Stimulated activated naive CD8-positive, alpha-beta T cell treated with anti-CD3 and anti-CD28 coated beads, Interleukin-15, Interleukin-2, amounts not matched to agents 100 U/mL and 50 U/mL, for 24 hours (primary cell): ENCODE data around the gene GABRB2.

ENCODE experiments used
- ATAC-seq: fragments of 150-1000 bp; cut with Tn5 transposase; one replicate; pipeline ENCODE4 v1.10.0; 2021
- DNase-seq: peaks from one replicate; pipeline ENCODE4 v3.0.0; 2021

The GABRB2 gene

GRCh38 chr5:161385027-161385426, 161.5 kb downstream of the GABRB2 start:
- ATAC-seq = no peak
- no peak for DNase-seq

DNA sequence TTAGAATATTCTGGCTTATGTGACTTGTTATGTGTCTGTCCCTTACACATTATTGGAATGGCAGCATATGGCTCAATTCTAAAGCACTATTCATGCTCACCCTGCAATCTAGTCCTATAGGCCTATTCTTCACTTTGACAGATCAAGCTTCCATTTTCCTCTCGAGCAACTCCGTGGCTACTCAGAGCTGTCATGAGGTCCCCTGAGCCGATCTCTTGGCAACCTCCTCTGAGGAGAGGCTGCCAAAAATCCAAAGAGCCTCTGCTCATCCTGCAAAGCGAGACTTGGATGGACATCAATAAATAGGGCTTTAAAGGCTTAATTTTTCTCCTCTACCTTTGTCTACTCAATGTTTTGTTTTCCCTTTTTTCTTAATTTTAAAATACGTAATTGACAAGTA, 163.8 kb downstream of the GABRB2 start:
- ATAC-seq (no peak), DNase-seq (no peak)

DNA sequence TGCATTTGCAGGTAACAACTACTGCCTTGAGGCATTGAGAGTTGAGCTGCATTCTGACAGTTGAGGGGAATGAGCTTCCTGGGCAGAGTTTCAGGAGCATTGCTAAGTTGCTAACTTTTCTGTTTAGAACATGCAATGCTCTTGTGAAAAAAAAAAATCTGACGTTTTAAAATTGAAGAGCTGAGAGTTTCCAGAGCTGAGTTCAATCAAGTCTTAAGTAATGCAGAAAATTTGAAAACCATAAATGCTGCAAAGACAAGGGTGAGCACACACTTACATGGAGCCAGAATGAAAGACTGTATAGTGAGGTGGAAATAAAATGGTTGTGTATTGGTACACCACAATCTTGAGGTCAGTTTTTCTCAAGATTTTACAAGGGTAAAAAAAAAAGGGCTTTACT, 166.0 kb downstream of the GABRB2 start:
- DNase-seq = no peak
- ATAC-seq = no peak

- DNase-seq (no peak), ATAC-seq (no peak)
These were observed 167.8 kb downstream of the GABRB2 start for GRCh38 chr5:161378701-161379100.

- ATAC-seq = no peak
- DNase-seq = no peak
These were observed 170.5 kb downstream of the GABRB2 start for GRCh38 chr5:161376034-161376433.

- ATAC-seq = no peak
These were observed 173.2 kb downstream of the GABRB2 start for GRCh38 chr5:161373345-161373707.

GRCh38 chr5:161372682-161373344, 173.7 kb downstream of the GABRB2 start:
- no peak for DNase-seq
- no peak for ATAC-seq

More at GRCh38 chr5:161373345-161373707, 173.2 kb downstream of the GABRB2 start:
- DNase-seq = no peak

DNA sequence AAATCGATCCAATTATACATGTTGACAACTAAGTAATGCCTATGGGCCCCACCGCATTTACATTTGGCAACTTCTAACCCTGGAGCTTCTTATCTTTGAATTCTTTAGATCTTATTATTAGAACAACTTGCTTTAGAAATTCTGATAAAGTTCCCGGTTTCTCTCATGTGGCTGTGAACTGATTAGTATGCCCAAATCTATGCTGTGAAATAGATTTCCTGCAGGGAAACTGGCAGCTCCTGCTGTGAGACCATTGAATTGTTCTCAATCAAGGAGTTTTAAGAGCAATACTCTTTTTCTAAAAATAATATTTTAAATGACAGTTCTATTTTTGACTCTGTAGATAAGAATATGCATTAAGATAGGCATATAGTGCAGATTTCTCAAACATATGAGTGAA, 177.5 kb downstream of the GABRB2 start:
- no peak for DNase-seq

GRCh38 chr5:161358446-161358845, 188.1 kb downstream of the GABRB2 start:
- DNase-seq = no peak
- ATAC-seq = no peak

More for the DNA sequence above, 177.5 kb downstream of the GABRB2 start:
- ATAC-seq = no peak

DNA sequence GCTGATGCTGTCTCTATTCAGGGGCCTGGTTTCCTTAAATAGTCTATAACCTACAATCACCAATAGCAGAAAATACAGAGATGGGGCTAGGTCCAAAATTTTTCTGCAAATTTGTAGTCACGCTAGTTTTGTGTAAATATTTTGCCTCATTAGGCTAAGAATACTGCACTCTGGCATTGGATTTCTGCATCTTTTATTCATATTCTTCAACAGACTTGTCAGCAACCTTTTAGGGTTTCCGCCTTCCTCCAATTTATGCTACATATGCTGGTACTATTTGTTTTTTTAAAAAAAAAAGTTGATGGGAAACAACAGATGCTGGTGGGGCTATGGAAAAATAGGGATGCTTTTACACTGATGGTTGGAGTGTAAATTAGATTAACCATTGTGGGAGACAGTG, 202.3 kb downstream of the GABRB2 start:
- DNase-seq = no peak
- ATAC-seq = no peak

DNA sequence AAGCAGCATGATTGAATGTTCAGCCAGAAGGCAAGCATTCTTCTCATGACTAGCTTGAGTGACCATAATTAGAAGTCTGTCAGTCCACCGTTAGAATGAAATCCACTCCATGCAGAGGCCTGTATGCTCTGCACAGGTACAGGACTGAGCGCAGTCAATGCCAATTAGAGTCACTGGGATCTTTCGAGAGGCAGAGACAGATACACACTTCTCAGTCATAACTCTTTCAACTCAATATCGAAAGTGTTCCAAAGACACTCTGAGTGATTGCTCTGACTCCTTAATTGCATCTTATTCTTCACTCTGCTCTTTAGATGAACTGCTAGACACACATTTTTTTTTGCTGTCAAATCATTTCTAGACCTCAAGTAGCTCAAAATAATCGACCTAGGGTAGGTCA, 203.6 kb downstream of the GABRB2 start:
- ATAC-seq (no peak), DNase-seq (no peak)

DNA sequence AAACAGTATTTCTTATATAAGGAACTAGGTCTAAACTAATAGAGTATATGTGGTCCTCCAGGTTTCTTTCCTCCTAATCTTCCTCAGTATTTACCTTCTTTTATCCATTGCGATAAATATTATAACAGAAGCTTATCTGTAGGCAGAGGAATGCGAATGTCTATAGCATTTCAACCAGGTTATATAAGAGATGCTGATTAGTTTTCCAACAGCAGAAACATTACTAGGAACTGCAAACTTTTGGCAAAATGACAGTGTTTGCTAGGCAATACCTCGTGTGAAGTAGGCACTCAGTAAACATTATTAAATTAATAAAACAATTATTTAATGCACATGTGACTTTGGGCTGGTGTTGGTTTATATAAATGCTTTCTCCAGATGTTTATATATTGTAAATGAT, 206.5 kb downstream of the GABRB2 start:
- ATAC-seq = no peak
- no peak for DNase-seq

DNA sequence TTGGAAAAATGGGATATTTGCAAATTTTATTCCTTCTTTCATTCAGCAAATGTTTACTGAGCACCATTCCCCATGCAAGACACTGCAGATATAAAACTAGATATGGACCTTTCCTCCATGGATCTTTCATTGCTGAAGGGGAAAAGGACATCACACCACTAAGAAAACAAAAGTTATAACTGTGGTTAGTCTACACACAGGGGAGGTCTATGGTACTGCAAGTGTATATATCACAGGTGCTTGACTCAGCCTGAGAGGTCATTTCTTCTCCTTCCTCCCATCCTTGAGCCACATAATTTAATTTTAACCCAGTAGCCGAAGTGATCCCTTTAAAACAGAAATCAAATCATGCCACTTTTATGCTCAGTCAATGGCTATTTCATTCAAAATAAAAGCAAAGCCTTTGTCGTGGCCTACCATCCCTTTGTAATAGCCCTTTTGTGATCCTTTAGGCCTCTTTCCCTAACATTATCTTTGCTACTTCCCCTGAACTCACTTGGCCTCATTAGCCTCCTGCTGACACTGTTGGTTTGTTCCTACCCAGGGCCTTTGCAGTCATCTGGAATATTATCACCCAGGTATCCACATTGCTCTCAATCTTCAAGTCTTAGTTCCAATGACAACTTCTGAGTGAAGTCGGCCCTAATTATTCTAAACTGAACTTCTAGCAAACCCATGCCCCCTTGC, 213.2 kb downstream of the GABRB2 start:
- ATAC-seq (no peak), DNase-seq (no peak)

DNA sequence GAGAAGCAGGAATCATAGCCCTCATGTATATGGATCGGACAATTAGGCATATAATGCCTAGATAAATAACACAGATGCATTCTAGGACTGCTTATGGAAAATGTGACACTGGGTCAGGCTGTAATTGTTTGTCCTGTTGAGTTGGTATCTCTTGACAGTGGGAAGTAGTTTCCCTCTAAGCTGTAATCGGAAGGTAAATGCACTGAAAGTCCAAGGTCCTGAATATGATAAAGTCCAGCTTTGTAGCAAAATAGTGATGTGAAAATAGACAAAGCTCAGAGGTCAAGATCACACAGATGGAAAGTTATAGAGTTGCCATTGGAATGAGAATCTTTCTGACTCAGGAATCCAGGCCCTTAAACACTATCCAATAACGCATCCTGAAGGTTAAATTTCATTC, 214.2 kb downstream of the GABRB2 start:
- ATAC-seq (no peak), DNase-seq (no peak)

DNA sequence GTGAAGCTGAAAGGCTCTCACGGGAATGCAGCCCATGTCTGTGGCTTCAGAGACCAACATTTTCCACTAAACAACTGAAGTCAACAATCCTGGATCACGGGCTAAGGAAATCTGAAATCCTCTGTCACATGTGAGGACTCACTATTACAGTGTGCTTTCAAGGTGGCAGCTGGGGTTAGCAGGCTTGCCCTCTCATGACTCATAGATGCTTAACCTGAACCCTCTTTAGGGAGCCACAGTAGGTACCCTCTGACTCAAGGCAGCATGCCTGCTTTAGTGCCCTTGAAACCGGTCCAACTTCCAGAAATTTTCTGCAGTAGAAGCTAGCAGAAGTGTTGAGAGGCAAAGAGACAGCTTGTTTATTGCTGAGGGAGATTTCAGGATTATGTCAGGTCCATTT, 232.5 kb downstream of the GABRB2 start:
- DNase-seq = no peak
- no peak for ATAC-seq

GRCh38 chr5:161312882-161313281, 233.6 kb downstream of the GABRB2 start:
- DNase-seq = no peak
- no peak for ATAC-seq

GRCh38 chr5:161311965-161312364, 234.6 kb downstream of the GABRB2 start:
- no peak for ATAC-seq

GRCh38 chr5:161311146-161311708, 235.3 kb downstream of the GABRB2 start:
- DNase-seq (no peak), ATAC-seq (no peak)

More at GRCh38 chr5:161311965-161312364, 234.6 kb downstream of the GABRB2 start:
- DNase-seq = no peak

- ATAC-seq (no peak), DNase-seq (no peak)
These were observed 240.1 kb downstream of the GABRB2 start for GRCh38 chr5:161306351-161306995.

DNA sequence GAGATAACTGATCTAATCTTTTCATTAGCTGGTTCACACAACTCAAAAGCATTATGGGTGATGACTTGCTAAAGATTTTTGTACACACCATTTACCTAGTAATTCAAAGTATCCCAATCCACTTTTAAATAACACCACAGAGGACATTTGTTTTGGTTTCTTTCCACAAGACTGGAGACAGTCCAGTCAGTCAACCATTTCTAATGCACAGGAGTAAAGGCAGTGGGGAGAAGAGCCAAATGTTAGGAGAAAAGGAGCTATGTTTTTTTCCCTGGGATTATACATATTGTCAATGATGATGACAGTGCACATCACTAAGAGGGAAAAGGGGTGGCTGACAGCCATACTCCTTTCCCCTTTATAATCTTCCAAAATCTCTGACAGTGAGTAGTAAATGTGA, 240.9 kb downstream of the GABRB2 start:
- ATAC-seq (no peak), DNase-seq (no peak)

- ATAC-seq (no peak), DNase-seq (no peak)
These were observed 244.0 kb downstream of the GABRB2 start for GRCh38 chr5:161302559-161302958.

GRCh38 chr5:161301586-161301985, 244.9 kb downstream of the GABRB2 start:
- ATAC-seq = no peak
- DNase-seq = no peak

DNA sequence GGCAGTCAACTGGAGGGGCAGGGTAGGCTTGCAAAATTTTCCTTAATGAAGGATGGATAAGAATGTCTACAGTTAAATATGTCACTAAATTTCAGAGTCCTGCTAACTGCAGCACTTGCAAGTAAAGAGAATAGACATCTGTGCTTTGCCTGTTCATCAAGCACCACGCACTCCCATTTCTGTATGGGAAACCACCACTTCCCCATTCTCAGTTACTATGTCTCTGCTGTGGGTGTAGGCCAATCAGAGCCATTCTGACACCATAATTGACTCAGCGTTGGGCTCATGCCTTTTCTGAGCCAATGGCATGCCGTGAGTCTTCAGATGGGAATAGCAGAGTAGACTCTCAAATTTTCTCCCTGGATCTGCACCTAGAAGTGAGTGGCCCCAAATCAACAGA, 247.5 kb downstream of the GABRB2 start:
- ATAC-seq = no peak
- DNase-seq = no peak
